HG03039 (cell line): ENCODE data around the gene RIOK1.

Experiments used
- ATAC-seq: cut with Tn5 transposase; IDR thresholded peaks from one replicate; pipeline ENCODE4 v1.9.1; 2021; ENCODE audit warnings: mild to moderate bottlenecking, moderate library complexity; ENCODE audit not compliant: unreplicated experiment

Gene RIOK1

DNA sequence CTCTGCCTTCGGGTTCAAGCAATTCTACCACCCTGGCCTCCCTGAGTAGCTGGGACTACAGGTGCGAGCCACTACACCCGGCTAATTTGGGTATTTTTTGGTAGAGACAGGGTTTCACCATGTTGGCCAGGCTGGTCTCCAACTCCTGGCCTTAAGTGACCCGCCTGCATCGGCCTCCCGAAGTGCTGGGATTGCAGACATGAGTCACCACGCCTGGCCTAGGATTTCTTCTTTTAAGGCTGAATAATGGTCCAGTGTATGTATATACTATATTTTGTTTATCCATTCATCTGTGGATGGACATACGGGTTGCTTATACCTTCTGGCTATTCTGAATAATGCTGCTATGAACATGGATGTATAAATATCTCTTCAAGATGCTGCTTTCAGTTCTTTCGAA lies 17.1 kb downstream of the RIOK1 start:
- ATAC-seq, result no peak

DNA sequence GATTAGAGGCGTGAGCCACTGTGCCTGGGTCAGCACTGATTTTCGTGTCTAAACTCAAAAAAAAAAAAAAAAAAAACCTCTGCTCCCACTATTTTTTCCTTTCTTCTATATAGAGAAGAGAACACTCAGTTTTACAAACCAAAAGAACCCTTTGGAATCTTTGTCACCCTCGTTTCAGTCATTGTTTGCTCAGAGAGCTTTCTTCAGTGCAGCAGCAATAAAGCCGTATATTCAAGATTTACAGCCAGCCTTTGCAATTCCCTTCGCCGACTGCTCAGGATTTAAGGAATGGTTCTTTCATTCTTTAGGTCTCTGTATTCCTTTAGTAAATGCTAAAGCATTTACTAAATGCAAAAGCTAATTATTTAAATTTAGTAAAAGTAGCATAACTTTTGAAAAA lies 20.1 kb downstream of the RIOK1 start:
- ATAC-seq, result no peak

DNA sequence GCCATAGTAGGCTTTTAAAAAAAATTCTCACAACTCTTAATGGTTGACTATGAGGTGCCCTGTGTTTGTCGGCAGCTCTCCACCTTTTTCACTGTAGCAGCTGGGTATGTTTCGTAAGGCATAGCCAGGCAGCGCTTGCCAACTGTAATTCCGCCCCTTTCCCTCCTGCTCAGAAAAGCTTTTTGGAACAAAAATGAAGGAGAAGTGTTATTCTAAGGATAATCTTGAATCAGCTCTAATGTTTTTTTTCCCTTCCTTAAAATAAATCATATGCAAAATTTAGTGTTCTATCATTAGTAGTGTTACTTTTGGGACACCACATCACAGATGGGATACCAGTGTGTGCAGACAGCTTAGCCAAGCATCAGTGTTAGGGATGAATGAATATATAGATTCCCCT lies 21.2 kb downstream of the RIOK1 start:
- no peak for ATAC-seq

- no peak for ATAC-seq
Observed at GRCh38 chr6:7411328-7411727, 21.7 kb downstream of the RIOK1 start.

DNA sequence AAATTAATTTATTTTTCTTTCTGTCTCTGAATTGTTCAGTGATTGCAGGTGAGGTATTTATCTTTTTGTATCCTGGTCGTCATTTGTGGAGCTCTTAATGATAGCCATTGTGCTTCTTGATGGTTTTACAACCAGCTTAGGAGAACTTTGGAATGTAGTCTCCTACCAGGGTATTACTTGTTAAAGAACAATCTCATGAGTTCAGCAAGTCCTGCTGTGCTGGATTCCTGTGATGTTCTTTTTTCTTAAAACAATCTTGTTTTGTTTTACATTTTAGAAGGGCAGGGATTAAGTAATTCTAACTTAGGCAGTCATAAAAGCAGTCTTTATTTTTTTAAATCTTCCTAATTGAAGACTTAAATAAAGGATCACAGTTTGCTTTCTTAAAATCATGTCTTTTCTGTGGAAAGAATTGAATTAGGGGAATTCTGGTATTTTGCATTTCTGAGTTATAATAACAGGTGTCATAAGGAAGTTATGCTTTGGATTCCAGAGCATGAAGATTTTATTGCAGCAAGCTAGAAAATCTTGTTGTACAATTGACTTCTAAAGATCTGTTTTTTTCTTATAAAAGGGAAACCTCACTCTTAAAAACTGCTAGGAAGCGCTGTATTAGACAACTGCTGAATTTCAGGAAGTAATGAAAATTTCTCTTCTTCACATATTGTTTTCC lies 23.7 kb downstream of the RIOK1 start:
- no peak for ATAC-seq

DNA sequence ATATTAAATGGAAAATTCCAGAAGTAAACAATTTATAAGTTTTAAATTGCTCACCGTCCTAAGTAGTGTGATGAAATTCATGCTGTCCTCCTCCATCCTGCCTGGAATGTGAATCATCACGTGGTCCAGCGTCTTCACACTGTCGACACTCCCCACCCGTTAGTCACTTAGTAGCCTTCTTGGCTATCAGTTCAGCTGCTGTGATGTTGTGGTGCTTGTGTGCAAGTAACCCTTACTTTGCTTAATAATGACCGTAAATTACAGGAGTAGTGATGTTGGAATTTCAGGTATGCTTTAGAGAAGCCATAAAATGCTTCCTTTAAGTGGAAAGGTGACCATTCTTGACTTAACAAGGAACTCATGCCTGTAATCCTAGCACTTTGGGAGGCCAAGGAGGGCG lies 25.2 kb downstream of the RIOK1 start:
- no peak for ATAC-seq

- no peak for ATAC-seq
Observed at GRCh38 chr6:7417684-7418083, 28.1 kb downstream of the RIOK1 start.

GRCh38 chr6:7418238-7418905 lies 28.8 kb downstream of the RIOK1 start:
- no peak for ATAC-seq

DNA sequence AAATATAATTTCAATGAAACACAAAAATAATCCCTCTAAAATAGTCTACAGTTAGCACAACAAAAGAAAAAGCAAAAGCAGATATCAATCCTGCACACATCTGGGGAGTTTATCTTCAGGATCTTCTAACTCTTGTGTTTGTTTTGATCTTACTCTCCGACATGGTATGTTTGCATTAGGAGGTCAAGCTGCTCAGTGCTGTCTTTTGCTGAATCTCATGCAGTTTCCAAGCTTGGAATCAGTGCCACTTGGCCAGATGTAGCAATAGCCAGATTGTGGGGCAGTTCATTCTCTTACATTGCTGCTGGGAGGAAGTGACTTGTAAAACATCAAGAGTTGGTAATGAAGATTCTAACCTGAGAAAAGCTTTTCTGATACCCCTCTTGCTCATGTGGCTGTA lies 29.5 kb downstream of the RIOK1 start:
- ATAC-seq, result no peak

DNA sequence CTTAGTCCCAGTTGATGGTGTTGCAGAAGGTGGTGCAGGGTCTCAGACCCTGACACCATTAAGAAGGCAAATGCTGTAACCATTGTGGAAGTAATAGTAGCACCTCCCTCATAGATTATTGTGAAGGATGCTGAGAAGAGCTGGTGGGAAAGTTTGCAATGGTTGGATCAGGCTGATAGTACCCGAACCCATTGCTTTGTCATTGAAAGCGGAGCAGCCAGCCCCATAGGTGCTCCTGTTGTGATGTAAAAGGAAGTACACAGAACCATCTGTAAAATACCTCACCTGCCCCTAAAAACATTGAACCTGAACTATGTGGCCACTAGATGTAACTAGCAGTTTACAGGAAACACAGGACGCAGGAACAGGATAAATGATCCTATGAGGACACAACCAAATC lies 31.5 kb downstream of the RIOK1 start:
- no peak for ATAC-seq

DNA sequence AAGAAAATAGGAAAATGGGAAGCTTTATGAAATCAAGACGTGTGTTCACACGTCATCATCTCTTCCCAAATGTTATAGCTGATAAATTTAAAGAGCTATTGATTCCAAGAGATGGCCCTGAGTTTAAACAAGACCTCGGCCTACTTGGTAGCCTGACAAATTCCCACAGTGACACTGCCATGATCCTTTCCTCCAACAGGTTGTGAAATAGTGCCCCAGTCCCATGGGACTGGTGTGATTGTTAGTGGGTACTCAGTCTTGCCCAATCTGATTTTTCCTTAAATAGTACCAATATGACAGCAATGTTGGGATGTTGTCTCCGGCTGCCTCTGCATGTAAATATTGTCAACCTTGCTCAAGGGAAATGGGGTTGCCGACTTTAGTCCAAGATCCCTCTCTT lies 34.5 kb downstream of the RIOK1 start:
- ATAC-seq, result no peak

DNA sequence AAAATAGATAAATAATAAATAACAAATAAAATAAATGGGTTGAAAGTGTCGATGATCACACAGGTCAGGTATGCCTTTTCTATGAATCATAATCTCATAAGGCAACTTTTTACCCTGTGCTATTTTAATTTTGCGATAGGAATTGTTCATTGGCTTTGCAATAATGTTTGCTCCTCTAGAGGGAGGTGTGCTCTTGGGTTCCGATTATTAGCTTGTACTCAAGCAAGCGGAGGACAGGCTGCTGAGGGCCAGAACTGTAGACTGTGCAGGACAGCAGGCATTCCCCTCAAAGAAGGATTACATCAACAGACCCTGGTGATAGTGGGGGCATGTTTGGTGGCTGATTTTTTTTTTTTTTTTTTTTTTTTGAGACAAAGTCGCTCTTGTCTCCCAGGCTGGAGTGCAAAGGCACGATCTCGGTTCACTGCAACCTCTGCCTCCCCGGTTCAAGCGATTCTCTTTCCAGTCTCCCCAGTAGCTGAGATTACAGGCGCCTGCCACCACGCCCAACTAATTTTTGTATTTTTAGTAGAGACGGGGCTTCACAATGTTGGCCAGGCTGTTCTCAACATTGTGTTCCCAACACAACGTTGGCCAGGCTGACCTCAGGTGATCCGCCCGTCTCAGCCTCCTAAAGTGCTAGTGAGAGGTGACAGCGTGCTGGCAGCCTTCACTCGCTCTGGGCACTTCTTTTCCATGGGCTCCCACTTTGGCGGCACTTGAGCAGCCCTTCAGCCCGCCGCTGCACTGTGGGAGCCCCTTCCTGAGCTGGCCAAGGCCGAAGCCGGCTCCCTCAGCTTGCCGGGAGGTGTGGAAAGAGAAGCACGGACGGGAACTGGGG lies 35.6 kb downstream of the RIOK1 start:
- ATAC-seq, result no peak

DNA sequence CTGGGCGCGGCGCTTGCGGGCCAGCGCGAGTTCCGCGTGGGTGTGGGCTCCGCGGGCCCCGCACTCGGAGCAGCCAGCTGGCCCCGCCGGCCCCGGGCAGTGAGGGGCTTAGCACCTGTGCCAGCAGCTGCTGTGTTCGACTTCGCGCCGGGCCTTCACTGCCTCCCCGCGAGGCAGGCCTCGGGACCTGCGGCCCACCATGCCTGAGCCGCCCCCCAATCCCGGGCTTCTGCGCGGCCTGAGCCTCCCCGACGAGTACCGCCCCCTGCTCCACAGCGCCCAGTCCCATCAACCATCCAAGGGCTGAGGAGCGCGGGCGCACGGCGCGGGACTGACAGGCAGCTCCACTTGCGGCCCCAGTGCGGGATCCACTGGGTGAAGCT lies 36.2 kb downstream of the RIOK1 start:
- no peak for ATAC-seq

- no peak for ATAC-seq
Observed at GRCh38 chr6:7426447-7427169, 37.0 kb downstream of the RIOK1 start.

DNA sequence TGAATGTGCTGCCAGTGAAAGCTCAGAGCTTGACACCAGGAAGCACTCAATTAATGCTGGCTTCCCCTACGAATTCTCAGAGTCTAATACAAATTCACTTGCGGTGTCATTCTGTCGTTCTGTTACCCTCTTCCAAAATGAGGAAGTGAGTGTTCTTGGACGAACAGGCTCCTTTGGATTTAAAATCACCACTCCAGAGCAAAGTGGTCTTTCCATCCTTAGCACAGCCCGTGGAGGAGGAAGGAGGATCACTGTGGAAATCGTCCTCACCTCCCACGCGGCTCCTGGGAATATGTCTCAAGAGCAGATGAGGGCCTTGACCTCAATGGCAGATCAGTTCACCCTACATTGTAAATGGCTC lies 41.7 kb downstream of the RIOK1 start:
- no peak for ATAC-seq

GRCh38 chr6:7431674-7432390 lies 42.2 kb downstream of the RIOK1 start:
- ATAC-seq, result no peak

- no peak for ATAC-seq
Observed at GRCh38 chr6:7432391-7433120, 42.9 kb downstream of the RIOK1 start.

- ATAC-seq, result no peak
Observed at GRCh38 chr6:7433121-7433617, 43.6 kb downstream of the RIOK1 start.

- no peak for ATAC-seq
Observed at GRCh38 chr6:7434672-7435071, 45.1 kb downstream of the RIOK1 start.

DNA sequence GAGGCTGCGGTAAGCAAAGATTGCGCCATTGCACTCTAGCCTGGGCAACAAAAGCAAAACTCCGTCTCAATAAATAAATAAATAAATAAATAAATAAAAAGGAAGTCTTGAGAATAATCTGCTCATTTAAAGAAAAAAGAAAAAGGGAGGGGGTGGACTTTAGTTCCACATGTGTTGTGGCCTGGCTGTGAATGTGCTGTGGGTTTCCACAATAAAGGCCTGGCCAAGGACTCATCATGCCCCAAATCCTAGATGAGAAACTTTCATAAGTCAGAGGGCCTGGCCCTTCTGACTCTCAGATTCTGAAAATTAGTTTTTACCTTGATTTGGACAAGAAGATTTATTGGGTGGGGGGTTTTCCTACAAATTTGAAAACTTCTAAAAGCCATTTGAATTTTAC lies 48.4 kb downstream of the RIOK1 start:
- no peak for ATAC-seq
